ENCODE data around the gene AKAP4.

DNA sequence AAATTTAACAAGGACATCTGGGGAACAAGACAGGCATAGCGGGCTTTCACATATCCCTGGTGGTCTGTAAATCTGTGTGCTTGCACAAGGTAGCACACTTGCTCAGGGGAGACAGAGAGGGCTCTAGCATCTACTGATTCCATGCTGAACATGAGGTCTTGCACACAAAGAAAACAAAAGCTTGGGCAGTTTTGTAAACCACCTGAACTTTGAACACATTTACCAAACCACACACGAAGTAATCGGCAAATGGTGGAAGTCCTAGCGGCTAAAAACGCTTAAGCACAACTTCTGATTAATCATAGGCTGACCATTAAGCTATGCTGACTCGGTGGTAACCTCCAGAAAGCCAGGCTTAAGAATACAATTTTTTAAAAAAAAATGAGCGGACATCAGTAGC lies 52.8 kb downstream of the AKAP4 start:
- TF ChIP-seq, protein P1, sequence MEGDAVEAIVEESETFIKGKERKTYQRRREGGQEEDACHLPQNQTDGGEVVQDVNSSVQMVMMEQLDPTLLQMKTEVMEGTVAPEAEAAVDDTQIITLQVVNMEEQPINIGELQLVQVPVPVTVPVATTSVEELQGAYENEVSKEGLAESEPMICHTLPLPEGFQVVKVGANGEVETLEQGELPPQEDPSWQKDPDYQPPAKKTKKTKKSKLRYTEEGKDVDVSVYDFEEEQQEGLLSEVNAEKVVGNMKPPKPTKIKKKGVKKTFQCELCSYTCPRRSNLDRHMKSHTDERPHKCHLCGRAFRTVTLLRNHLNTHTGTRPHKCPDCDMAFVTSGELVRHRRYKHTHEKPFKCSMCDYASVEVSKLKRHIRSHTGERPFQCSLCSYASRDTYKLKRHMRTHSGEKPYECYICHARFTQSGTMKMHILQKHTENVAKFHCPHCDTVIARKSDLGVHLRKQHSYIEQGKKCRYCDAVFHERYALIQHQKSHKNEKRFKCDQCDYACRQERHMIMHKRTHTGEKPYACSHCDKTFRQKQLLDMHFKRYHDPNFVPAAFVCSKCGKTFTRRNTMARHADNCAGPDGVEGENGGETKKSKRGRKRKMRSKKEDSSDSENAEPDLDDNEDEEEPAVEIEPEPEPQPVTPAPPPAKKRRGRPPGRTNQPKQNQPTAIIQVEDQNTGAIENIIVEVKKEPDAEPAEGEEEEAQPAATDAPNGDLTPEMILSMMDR (IDR thresholded peaks at IDR 0.05; ENCODE audit: borderline replicate concordance, extremely low read depth, low read length, poor library complexity, severe bottlenecking): no peak
- TF ChIP-seq EZH2 (IDR thresholded peaks at IDR 0.05; ENCODE audit: borderline replicate concordance, low read depth, low read length, severe bottlenecking): no peak

All from DND-41 (cell line).